SH-SY5Y (cell line): ENCODE results near the gene ZNF576.

ENCODE experiments used
- GATA2 ChIP-seq: IDR thresholded peaks from 2 replicates; pipeline ENCODE4 v1.6.1; 2011; ENCODE audit warnings: mild to moderate bottlenecking, low read depth, low read length
- GATA3 ChIP-seq: IDR thresholded peaks from 2 replicates; pipeline ENCODE4 v1.6.1; 2011; ENCODE audit warnings: low read depth, mild to moderate bottlenecking, low read length, moderate library complexity

GRCh38 chr19:43595605-43595998 lies 793 bp upstream of the ZNF576 start:
- TF ChIP-seq GATA3 = no peak
- no peak for TF ChIP-seq GATA2
